CD14-positive monocyte (primary cell): Measurements from ENCODE around the gene ZNRF1. TPM values are rescaled to one million over a fixed set of nuclear protein-coding genes. Genes with fewer than 3 reads are reported as not detected.

Experiments
- DNase-seq, 3 donors: peaks; one replicate each; pipeline ENCODE4 v3.0.0-alpha.2; 2011 to 2022
- H2AFZ ChIP-seq: 2 replicates; pipeline ENCODE4 v1.6.0; 2012; ENCODE audit warnings: mild to moderate bottlenecking, low read depth, low read length, inconsistent platforms; ENCODE audit not compliant: insufficient read depth, poor library complexity, severe bottlenecking
- H3K27ac ChIP-seq, 2 donors: 1 replicate in 1 of 2; 2 replicates in 1 of 2; pipeline ENCODE4 v1.5.1; 2012 to 2013; ENCODE audit warnings: low read length in 2 of 2, control low read depth in 1 of 2, inconsistent platforms in 1 of 2, low read depth in 1 of 2, mild to moderate bottlenecking in 1 of 2
- H3K27me3 ChIP-seq, 2 donors: one replicate each; pipeline versions ENCODE4 v1.6.0 to v1.6.1; 2011 to 2013; ENCODE audit warnings: low read length in 2 of 2; ENCODE audit not compliant: control insufficient read depth in 2 of 2, insufficient read depth in 2 of 2
- H3K36me3 ChIP-seq, 2 donors: replicated peaks in 1 of 2; 1 replicate in 1 of 2; 2 replicates in 1 of 2; pipeline versions ENCODE4 v1.5.1 to v1.6.1; 2012 to 2013; ENCODE audit warnings: low read length in 2 of 2, control low read depth in 1 of 2, inconsistent platforms in 1 of 2, mild to moderate bottlenecking in 1 of 2; ENCODE audit not compliant: insufficient read depth in 2 of 2, control insufficient read depth in 1 of 2
- H3K4me1 ChIP-seq, 2 donors: 1 replicate in 1 of 2; 2 replicates in 1 of 2; pipeline versions ENCODE4 v1.5.1 to v1.6.1; 2012 to 2013; ENCODE audit warnings: low read length in 2 of 2, control low read depth in 1 of 2, inconsistent platforms in 1 of 2, mild to moderate bottlenecking in 1 of 2, moderate library complexity in 1 of 2; ENCODE audit not compliant: insufficient read depth in 2 of 2, control insufficient read depth in 1 of 2
- H3K4me2 ChIP-seq: replicated peaks from 2 replicates; pipeline ENCODE3; 2012; ENCODE audit warnings: low read length, moderate library complexity, mild to moderate bottlenecking; ENCODE audit not compliant: poor library complexity, severe bottlenecking; ENCODE audit errors: extremely low read depth
- H3K4me3 ChIP-seq, 3 experiments: fragments of 200-600 bp in 1 of 3; sonication (generic) in 1 of 3; replicated peaks in 1 of 3; 1 replicate in 2 of 3; 2 replicates in 1 of 3; pipeline ENCODE4 v1.5.1; 2011 to 2013; ENCODE audit warnings: low read length in 3 of 3, mild to moderate bottlenecking in 3 of 3, control low read depth in 2 of 3, low read depth in 2 of 3, inconsistent platforms in 1 of 3, moderate library complexity in 1 of 3
- H3K79me2 ChIP-seq: 2 replicates; pipeline ENCODE4 v1.6.0; 2012; ENCODE audit warnings: mild to moderate bottlenecking, control low read depth, inconsistent platforms, low read length, moderate library complexity; ENCODE audit not compliant: insufficient read depth
- H3K9ac ChIP-seq: 2 replicates; pipeline ENCODE4 v1.6.0; 2017; ENCODE audit warnings: low read length, mild to moderate bottlenecking; ENCODE audit not compliant: insufficient read depth, poor library complexity, severe bottlenecking
- H3K9me3 ChIP-seq, 2 donors: replicated peaks in 1 of 2; 1 replicate in 1 of 2; 2 replicates in 1 of 2; pipeline versions ENCODE4 v1.5.1 to v1.6.1; 2012 to 2013; ENCODE audit warnings: low read length in 2 of 2, control low read depth in 1 of 2; ENCODE audit not compliant: control insufficient read depth in 1 of 2, insufficient read depth in 1 of 2
- H4K20me1 ChIP-seq: 2 replicates; pipeline ENCODE4 v1.6.0; 2012; ENCODE audit warnings: mild to moderate bottlenecking, low read length, control low read depth, moderate library complexity; ENCODE audit not compliant: insufficient read depth
- H3K27ac Mint-ChIP-seq, 7 donors: one replicate each; pipeline ENCODE4 v1.8.0; 2020; ENCODE audit warnings: mild to moderate bottlenecking in 7 of 7, mixed read lengths in 7 of 7, moderate library complexity in 6 of 7, inconsistent platforms in 2 of 7
- H3K27me3 Mint-ChIP-seq, 3 donors: one replicate each; pipeline ENCODE4 v1.8.0; 2021 to 2022; ENCODE audit warnings: low read depth in 3 of 3, mild to moderate bottlenecking in 3 of 3, mixed read lengths in 3 of 3, moderate library complexity in 3 of 3, inconsistent platforms in 1 of 3
- H3K36me3 Mint-ChIP-seq, 2 donors: one replicate each; pipeline ENCODE4 v1.8.0; 2020; ENCODE audit warnings: mixed read lengths in 2 of 2, inconsistent platforms in 1 of 2, mild to moderate bottlenecking in 1 of 2
- H3K4me1 Mint-ChIP-seq: one replicate; pipeline ENCODE4 v1.8.0; 2020; ENCODE audit warnings: mild to moderate bottlenecking, mixed read lengths
- H3K4me3 Mint-ChIP-seq, 2 donors: one replicate each; pipeline ENCODE4 v1.8.0; 2020; ENCODE audit warnings: mild to moderate bottlenecking in 2 of 2, mixed read lengths in 2 of 2, moderate library complexity in 1 of 2
- H3K9me3 Mint-ChIP-seq, 7 donors: one replicate each; pipeline ENCODE4 v1.8.0; 2020 to 2022; ENCODE audit warnings: mixed read lengths in 7 of 7, mild to moderate bottlenecking in 6 of 7, moderate library complexity in 6 of 7, inconsistent platforms in 2 of 7
- WGBS: methylation state at CpG from one replicate; pipeline ENCODE4 v1.1.5; 2013; ENCODE audit warnings: missing lambda C conversion rate; ENCODE audit not compliant: insufficient coverage; 5-methylcytosine and 5-hydroxymethylcytosine counted together
- intact Hi-C, 2 donors: fragments of 100-400 bp; cut with micrococcal nuclease; formaldehyde crosslinking; loops; one replicate each; pipeline versions ENCODE4 v1.15.0 to v1.15.1; 2023
- polyA plus RNA-seq, 3 donors: library from polyadenylated mRNA; depleted of rRNA in 1 of 3; unstranded in 2 of 3; stranded (reverse) in 1 of 3; fragments of 300-500 nt in 2 of 3; fragments of >200 nt in 1 of 3; fragmentation: Illumina TruSeq in 2 of 3; gene quantifications; 1 replicate in 2 of 3; 2 replicates in 1 of 3; pipeline ENCODE4 v1.2.3, GENCODE V29; 2012 to 2021
- TF ChIP-seq, protein P1 (sequence below): fragments of 200-600 bp; IDR thresholded peaks from one replicate; pipeline ENCODE4 v1.8.0; 2022; ENCODE audit warnings: antibody characterized with exemption, mild to moderate bottlenecking

Gene ZNRF1
- polyA plus RNA-seq, 3 donors: 1.9 to 5.3 (median 4.3) TPM

DNA sequence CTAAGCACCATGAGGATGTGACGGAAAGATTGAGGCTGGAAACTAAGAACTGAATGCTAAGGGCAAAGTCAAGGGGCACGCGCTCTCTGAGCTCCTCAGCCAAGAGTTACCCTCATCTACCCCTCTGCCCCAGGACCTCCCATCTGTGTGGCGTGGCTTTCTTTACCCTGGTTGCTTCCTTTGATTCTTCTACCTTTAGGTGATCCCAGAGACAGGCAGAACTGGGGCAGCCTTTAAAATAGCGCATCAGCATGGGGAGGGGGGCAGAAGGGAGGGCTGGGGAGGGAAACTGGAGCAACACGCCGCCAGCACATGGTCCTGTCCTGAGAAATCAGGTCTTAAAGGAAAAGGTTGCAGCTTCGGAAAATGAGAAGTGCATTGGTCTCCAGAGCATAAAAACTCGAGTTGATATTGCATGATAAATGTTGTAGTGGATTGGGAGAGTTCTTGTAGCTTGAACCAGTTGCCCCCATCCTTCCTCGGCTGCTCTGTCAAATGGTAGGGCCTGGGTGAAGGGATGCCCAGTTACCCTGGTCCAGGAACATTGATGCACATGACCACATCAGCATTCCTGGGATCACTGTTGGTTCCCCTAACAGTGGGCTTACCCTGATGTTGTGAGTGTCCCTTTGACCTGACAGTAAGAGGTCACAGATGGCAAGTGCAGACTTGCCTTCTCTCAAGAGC lies 88.0 kb downstream of the ZNRF1 start:
- no peak for DNase-seq
- Histone ChIP-seq H4K20me1 (peaks cover 6% of the 10 kb centered on the region), H3K4me2 (no peak overlapping the region), H3K4me3 (no peak overlapping the region), H3K36me3 (no peaks in the 10 kb centered on the region), H3K27ac (no peak overlapping the region), H3K9me3 (no peaks in the 10 kb centered on the region), H2AFZ (no peak overlapping the region), H3K27me3 (no peaks in the 10 kb centered on the region), H3K79me2 (peaks cover 29% of the 10 kb centered on the region), H3K9ac (no peak overlapping the region), H3K4me1 (peaks cover 21 to 22% of the 10 kb centered on the region in 2 donors)
- TF ChIP-seq, protein P1, sequence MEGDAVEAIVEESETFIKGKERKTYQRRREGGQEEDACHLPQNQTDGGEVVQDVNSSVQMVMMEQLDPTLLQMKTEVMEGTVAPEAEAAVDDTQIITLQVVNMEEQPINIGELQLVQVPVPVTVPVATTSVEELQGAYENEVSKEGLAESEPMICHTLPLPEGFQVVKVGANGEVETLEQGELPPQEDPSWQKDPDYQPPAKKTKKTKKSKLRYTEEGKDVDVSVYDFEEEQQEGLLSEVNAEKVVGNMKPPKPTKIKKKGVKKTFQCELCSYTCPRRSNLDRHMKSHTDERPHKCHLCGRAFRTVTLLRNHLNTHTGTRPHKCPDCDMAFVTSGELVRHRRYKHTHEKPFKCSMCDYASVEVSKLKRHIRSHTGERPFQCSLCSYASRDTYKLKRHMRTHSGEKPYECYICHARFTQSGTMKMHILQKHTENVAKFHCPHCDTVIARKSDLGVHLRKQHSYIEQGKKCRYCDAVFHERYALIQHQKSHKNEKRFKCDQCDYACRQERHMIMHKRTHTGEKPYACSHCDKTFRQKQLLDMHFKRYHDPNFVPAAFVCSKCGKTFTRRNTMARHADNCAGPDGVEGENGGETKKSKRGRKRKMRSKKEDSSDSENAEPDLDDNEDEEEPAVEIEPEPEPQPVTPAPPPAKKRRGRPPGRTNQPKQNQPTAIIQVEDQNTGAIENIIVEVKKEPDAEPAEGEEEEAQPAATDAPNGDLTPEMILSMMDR: no peak
- no peak overlapping the region for H3K4me3 Mint-ChIP-seq
- intact Hi-C loops: no loop called here
- no peak overlapping the region for H3K27ac Mint-ChIP-seq
- H3K9me3 Mint-ChIP-seq: peaks cover 0 to 2% (median 0%) of the 10 kb centered on the region in 7 donors
- H3K36me3 Mint-ChIP-seq: peaks cover 7 to 9% of the 10 kb centered on the region in 2 donors
- peaks cover 35% of the 10 kb centered on the region for H3K4me1 Mint-ChIP-seq
- peaks cover 0 to 3% (median 0%) of the 10 kb centered on the region in 3 donors for H3K27me3 Mint-ChIP-seq
- 79% methylated on average over 9 of the region's 10 CpGs for WGBS

- peaks cover 35% of the 10 kb centered on the region for H3K4me1 Mint-ChIP-seq
- Histone ChIP-seq H3K36me3 (no peaks in the 10 kb centered on the region), H4K20me1 (peaks cover 6% of the 10 kb centered on the region), H3K4me2 (peak overlapping the region; percentile 12), H3K79me2 (peaks cover 23% of the 10 kb centered on the region), H3K4me1 (peaks cover 21 to 22% of the 10 kb centered on the region in 2 donors), H3K9me3 (no peaks in the 10 kb centered on the region), H2AFZ (peak overlapping the region; percentile 22), H3K4me3 (no peak overlapping the region), H3K27ac (no peak overlapping the region), H3K9ac (no peak overlapping the region), H3K27me3 (no peaks in the 10 kb centered on the region)
- intact Hi-C loops: no loop called here
- H3K4me3 Mint-ChIP-seq: peak overlapping the region in 1 of 2 donors; percentile 51
- no peak for DNase-seq
- peak overlapping the region in 1 of 7 donors; percentile 15 for H3K27ac Mint-ChIP-seq
- peaks cover 0 to 3% (median 0%) of the 10 kb centered on the region in 3 donors for H3K27me3 Mint-ChIP-seq
- 19% methylated on average over 5 of the region's 10 CpGs for WGBS
- peaks cover 0 to 2% (median 0%) of the 10 kb centered on the region in 7 donors for H3K9me3 Mint-ChIP-seq
- TF ChIP-seq, protein P1: no peak
- peaks cover 7 to 9% of the 10 kb centered on the region in 2 donors for H3K36me3 Mint-ChIP-seq
Observed at GRCh38 chr16:75087375-75087979, 88.7 kb downstream of the ZNRF1 start.
